HepG2 (cell line): ENCODE data around the gene CD300LG. TPM values are rescaled to one million over a fixed set of nuclear protein-coding genes. Genes with fewer than 3 reads are reported as not detected.

Experiments
- ATAC-seq: fragments of 200-7000 bp; cut with Tn5 transposase; 3 replicates; pipeline ENCODE4 v1.9.1; 2020; ENCODE audit warnings: mild to moderate bottlenecking, moderate library complexity
- BruUV-seq: library from RNA; stranded (reverse); fragments of 400-500 nt; replicated peaks from 2 replicates; lab custom pipeline; 2021; lab: Mats Ljungman, UMichigan
- CTCF ChIA-PET: fragments of 300-600 bp; formaldehyde crosslinking; extraction: SDS; loops from one replicate; lab custom pipeline; 2021; ENCODE audit warnings: low total read pairs, inconsistent platforms, low intra/inter-chr PET ratio; lab: Yijun Ruan, JAX
- POLR2A ChIA-PET: fragments of 350-600 bp; sonication (Branson Sonifier 250); formaldehyde crosslinking; loops from one replicate; lab custom pipeline; 2020; ENCODE audit warnings: antibody characterized with exemption, inconsistent platforms; lab: Yijun Ruan, JAX
- DNase-seq: peaks from one replicate; pipeline ENCODE4 v3.0.0-alpha.2; 2015; ENCODE audit warnings: low spot score
- FAIRE-seq: peaks from 3 replicates; lab custom pipeline; 2011; peaks lifted over from hg19 to GRCh38; lab: Jason Lieb, UNC
- H2AFZ ChIP-seq: one replicate; pipeline ENCODE4 v1.6.1; 2011; ENCODE audit warnings: low read length, inconsistent platforms
- H3K27ac ChIP-seq: fragments of 300-600 bp; 3 replicates; pipeline ENCODE4 v1.8.0; 2011; ENCODE audit warnings: mixed run types, mild to moderate bottlenecking, mixed read lengths, low read length, inconsistent platforms; ENCODE audit not compliant: insufficient read depth; ENCODE audit errors: extremely low read length
- H3K27me3 ChIP-seq, 2 experiments: fragments of 200-600 bp in 1 of 2; 2 replicates in 1 of 2; 3 replicates in 1 of 2; pipeline versions ENCODE4 v1.6.0 to v1.8.0; 2011; ENCODE audit warnings: low read length in 2 of 2, mild to moderate bottlenecking in 2 of 2, moderate library complexity in 2 of 2, inconsistent platforms in 1 of 2; ENCODE audit not compliant: insufficient read depth in 2 of 2, control insufficient read depth in 1 of 2
- H3K36me3 ChIP-seq, 2 experiments: fragments of 200-600 bp in 1 of 2; replicated peaks in 1 of 2; 2 replicates in 1 of 2; 3 replicates in 1 of 2; pipeline versions ENCODE4 v1.5.1 to v1.8.0; 2011; ENCODE audit warnings: low read length in 2 of 2, inconsistent platforms in 1 of 2; ENCODE audit not compliant: insufficient read depth in 2 of 2, control insufficient read depth in 1 of 2
- H3K4me1 ChIP-seq: 2 replicates; pipeline ENCODE4 v1.5.1; 2012; ENCODE audit warnings: low read length, inconsistent platforms; ENCODE audit not compliant: insufficient read depth
- H3K4me2 ChIP-seq: 2 replicates; pipeline ENCODE4 v1.6.0; 2011; ENCODE audit warnings: low read depth, low read length, inconsistent platforms
- H3K4me3 ChIP-seq, 3 experiments: fragments of 200-600 bp in 1 of 3; sonication (generic), shearing (Covaris generic) in 1 of 3; replicated peaks in 1 of 3; 2 replicates each; pipeline ENCODE4 v1.5.1; 2011 to 2016; ENCODE audit warnings: low read length in 3 of 3, inconsistent platforms in 2 of 3, low read depth in 2 of 3, mild to moderate bottlenecking in 2 of 3, control low read depth in 1 of 3, mixed read lengths in 1 of 3; ENCODE audit not compliant: insufficient read depth in 1 of 3
- H3K79me2 ChIP-seq: one replicate; pipeline ENCODE4 v1.6.1; 2011; ENCODE audit warnings: low read length, inconsistent platforms; ENCODE audit not compliant: insufficient read depth
- H3K9ac ChIP-seq: 2 replicates; pipeline ENCODE4 v1.6.0; 2011; ENCODE audit warnings: mild to moderate bottlenecking, low read depth, low read length, inconsistent platforms; ENCODE audit not compliant: insufficient read depth
- H3K9me3 ChIP-seq: 2 replicates; pipeline ENCODE4 v1.5.1; 2012; ENCODE audit warnings: mild to moderate bottlenecking, low read length
- H4K20me1 ChIP-seq: 2 replicates; pipeline ENCODE4 v1.6.0; 2011; ENCODE audit warnings: inconsistent platforms, mild to moderate bottlenecking, low read length, moderate library complexity; ENCODE audit not compliant: insufficient read depth
- ETS1 ChIP-seq: sonication (generic); formaldehyde crosslinking; IDR thresholded peaks from 2 replicates; pipeline ENCODE4 v1.4.0; 2020; ENCODE audit warnings: missing genetic modification reagents
- MAX ChIP-seq: IDR thresholded peaks from 2 replicates; pipeline ENCODE4 v1.6.1; 2012; ENCODE audit warnings: inconsistent platforms
- REPIN1 ChIP-seq: sonication (generic); formaldehyde crosslinking; IDR thresholded peaks from 2 replicates; pipeline ENCODE4 v1.8.0; 2022; ENCODE audit warnings: missing genetic modification reagents, low read depth, mild to moderate bottlenecking, borderline replicate concordance
- ZBTB38 ChIP-seq: sonication (generic); formaldehyde crosslinking; IDR thresholded peaks from 2 replicates; pipeline ENCODE4 v1.5.1; 2020; ENCODE audit warnings: mild to moderate bottlenecking, missing genetic modification reagents
- ZBTB7A ChIP-seq: sonication (generic); formaldehyde crosslinking; IDR thresholded peaks from 2 replicates; pipeline ENCODE4 v1.8.0; 2022; ENCODE audit warnings: mild to moderate bottlenecking, missing genetic modification reagents
- ZNF432 ChIP-seq: sonication (generic); formaldehyde crosslinking; IDR thresholded peaks from 2 replicates; pipeline ENCODE4 v1.5.0; 2020; ENCODE audit warnings: missing genetic modification reagents, mild to moderate bottlenecking, borderline replicate concordance
- ZSCAN22 ChIP-seq: sonication (generic); formaldehyde crosslinking; IDR thresholded peaks from 2 replicates; pipeline ENCODE4 v1.4.0; 2020; ENCODE audit warnings: mild to moderate bottlenecking, missing genetic modification reagents
- ZSCAN5A ChIP-seq: sonication (generic); formaldehyde crosslinking; IDR thresholded peaks from 2 replicates; pipeline ENCODE4 v1.8.0; 2022; ENCODE audit warnings: mild to moderate bottlenecking, missing genetic modification reagents, borderline replicate concordance
- WGBS: methylation state at CpG from one replicate; pipeline ENCODE4 v1.1.6; 2017; ENCODE audit warnings: low lambda C conversion rate; 5-methylcytosine and 5-hydroxymethylcytosine counted together
- in situ Hi-C: cut with HindIII; loops from 2 replicates; pipeline ENCODE4 v1.10.0; 2017; ENCODE audit warnings: low pct_unique_long_range_greater_than_20kb; ENCODE audit not compliant: extremely low pct_ligation_motif_present
- intact Hi-C: fragments of 100-400 bp; cut with micrococcal nuclease; formaldehyde crosslinking; loops from one replicate; pipeline ENCODE4 v1.10.0; 2022; ENCODE audit not compliant: unreplicated experiment
- polyA plus RNA-seq, 8 experiments: library from polyadenylated mRNA; depleted of rRNA in 3 of 8; stranded (reverse) in 7 of 8; unstranded in 1 of 8; fragments of >200 nt; fragmentation: Illumina TruSeq in 4 of 8; extraction: Trizol in 4 of 8; gene quantifications; 2 replicates each; pipeline versions ENCODE4 v1.2.1 to v1.2.3, GENCODE V29; 2011 to 2016; ENCODE audit warnings: low read depth in 4 of 8, missing spikeins in 1 of 8, mixed read lengths in 1 of 8; ENCODE audit not compliant: insufficient read depth in 1 of 8
- total RNA-seq, 5 experiments: library from RNA; depleted of rRNA; stranded (reverse); fragments of >200 nt; fragmentation: Illumina TruSeq; extraction: Trizol; gene quantifications; 2 replicates each; pipeline ENCODE4 v1.2.3, GENCODE V29; 2016; ENCODE audit warnings: low read depth in 1 of 5
- TF ChIP-seq, protein P1 (sequence below), 2 experiments: fragments of 450-650 bp in 1 of 2; sonication (generic) in 1 of 2; formaldehyde crosslinking in 1 of 2; IDR thresholded peaks; 2 replicates each; pipeline versions ENCODE4 v1.6.1 to v1.8.0; 2016 to 2022; ENCODE audit warnings: antibody characterized with exemption in 1 of 2, mild to moderate bottlenecking in 1 of 2, missing genetic modification reagents in 1 of 2
- TF ChIP-seq, protein P2 (sequence below): sonication (generic); formaldehyde crosslinking; IDR thresholded peaks from 2 replicates; pipeline ENCODE4 v1.4.0; 2020; ENCODE audit warnings: missing genetic modification reagents; ENCODE audit errors: not compliant biosample characterization

The CD300LG gene
- total and polyA plus RNA-seq, 2 of the 13 experiments (the other 11 are each of a cell fraction or from before 2014, with no cell fraction given) = not detected

GRCh38 chr17:43874293-43874692 is 27.3 kb downstream of the CD300LG start:
- no peak for FAIRE-seq

More at GRCh38 chr17:43874293-43874692, 27.3 kb downstream of the CD300LG start:
- Histone ChIP-seq H4K20me1 (no peaks in the 10 kb centered on the region), H3K27me3 (peaks cover 0 to 2% of the 10 kb centered on the region in 2 experiments; a peak in 2 of 5 replicates), H3K79me2 (no peaks in the 10 kb centered on the region), H3K9ac (no peak overlapping the region), H3K4me2 (no peak overlapping the region), H2AFZ (no peak overlapping the region), H3K36me3 (no peaks in the 10 kb centered on the region), H3K27ac (no peak overlapping the region), H3K4me3 (no peak overlapping the region), H3K9me3 (no peaks in the 10 kb centered on the region), H3K4me1 (peaks cover 19% of the 10 kb centered on the region)
- 22% methylated on average over 2 of the region's 3 CpGs for WGBS
- intact Hi-C loops (no loop called here), in situ Hi-C loops (no loop called here)
- BruUV-seq = no TSS peak
- POLR2A ChIA-PET = no interaction called here
- TF ChIP-seq ETS1 = no peak
- no peak for TF ChIP-seq ZSCAN5A (CRISPR knock-in tag)
- no peak for TF ChIP-seq ZSCAN22 (CRISPR knock-in tag)
- TF ChIP-seq, protein P1, sequence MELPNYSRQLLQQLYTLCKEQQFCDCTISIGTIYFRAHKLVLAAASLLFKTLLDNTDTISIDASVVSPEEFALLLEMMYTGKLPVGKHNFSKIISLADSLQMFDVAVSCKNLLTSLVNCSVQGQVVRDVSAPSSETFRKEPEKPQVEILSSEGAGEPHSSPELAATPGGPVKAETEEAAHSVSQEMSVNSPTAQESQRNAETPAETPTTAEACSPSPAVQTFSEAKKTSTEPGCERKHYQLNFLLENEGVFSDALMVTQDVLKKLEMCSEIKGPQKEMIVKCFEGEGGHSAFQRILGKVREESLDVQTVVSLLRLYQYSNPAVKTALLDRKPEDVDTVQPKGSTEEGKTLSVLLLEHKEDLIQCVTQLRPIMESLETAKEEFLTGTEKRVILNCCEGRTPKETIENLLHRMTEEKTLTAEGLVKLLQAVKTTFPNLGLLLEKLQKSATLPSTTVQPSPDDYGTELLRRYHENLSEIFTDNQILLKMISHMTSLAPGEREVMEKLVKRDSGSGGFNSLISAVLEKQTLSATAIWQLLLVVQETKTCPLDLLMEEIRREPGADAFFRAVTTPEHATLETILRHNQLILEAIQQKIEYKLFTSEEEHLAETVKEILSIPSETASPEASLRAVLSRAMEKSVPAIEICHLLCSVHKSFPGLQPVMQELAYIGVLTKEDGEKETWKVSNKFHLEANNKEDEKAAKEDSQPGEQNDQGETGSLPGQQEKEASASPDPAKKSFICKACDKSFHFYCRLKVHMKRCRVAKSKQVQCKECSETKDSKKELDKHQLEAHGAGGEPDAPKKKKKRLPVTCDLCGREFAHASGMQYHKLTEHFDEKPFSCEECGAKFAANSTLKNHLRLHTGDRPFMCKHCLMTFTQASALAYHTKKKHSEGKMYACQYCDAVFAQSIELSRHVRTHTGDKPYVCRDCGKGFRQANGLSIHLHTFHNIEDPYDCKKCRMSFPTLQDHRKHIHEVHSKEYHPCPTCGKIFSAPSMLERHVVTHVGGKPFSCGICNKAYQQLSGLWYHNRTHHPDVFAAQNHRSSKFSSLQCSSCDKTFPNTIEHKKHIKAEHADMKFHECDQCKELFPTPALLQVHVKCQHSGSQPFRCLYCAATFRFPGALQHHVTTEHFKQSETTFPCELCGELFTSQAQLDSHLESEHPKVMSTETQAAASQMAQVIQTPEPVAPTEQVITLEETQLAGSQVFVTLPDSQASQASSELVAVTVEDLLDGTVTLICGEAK (IDR thresholded peaks at IDR 0.05) = no peak
- TF ChIP-seq, protein P1 (CRISPR knock-in tag; IDR thresholded peaks at IDR 0.05) = no peak
- no peak for TF ChIP-seq REPIN1 (CRISPR knock-in tag)
- no peak for TF ChIP-seq ZNF432 (CRISPR knock-in tag)
- TF ChIP-seq, protein P2, sequence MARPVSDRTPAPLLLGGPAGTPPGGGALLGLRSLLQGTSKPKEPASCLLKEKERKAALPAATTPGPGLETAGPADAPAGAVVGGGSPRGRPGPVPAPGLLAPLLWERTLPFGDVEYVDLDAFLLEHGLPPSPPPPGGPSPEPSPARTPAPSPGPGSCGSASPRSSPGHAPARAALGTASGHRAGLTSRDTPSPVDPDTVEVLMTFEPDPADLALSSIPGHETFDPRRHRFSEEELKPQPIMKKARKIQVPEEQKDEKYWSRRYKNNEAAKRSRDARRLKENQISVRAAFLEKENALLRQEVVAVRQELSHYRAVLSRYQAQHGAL (CRISPR knock-in tag) = no peak
- TF ChIP-seq ZBTB38 (CRISPR knock-in tag) = no peak
- TF ChIP-seq ZBTB7A (CRISPR knock-in tag) = no peak
- no peak for TF ChIP-seq MAX
- CTCF ChIA-PET = no interaction called here
- DNase-seq = no peak
- ATAC-seq = no peak
